ENCODE data around the gene ARID3A.

DNA sequence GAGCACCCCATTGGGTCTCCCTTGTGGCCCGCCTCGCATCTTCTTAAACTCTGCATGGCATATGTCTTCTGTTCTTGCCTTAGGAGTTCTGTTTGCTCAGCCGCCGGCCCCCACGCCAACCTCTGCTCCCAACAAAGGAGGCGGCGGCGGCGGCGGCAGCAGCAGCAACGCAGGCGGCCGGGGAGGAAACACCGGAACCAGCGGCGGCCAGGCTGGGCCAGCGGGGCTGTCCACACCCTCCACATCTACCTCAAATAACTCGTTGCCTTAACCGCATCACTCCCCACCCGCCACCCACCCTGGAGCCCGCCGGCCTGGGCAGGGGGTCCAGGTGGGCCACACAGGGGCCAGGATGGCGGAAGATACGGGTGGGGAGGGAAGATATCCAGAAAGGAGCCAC, 46.0 kb downstream of the ARID3A start:
- TF ChIP-seq, protein P1, sequence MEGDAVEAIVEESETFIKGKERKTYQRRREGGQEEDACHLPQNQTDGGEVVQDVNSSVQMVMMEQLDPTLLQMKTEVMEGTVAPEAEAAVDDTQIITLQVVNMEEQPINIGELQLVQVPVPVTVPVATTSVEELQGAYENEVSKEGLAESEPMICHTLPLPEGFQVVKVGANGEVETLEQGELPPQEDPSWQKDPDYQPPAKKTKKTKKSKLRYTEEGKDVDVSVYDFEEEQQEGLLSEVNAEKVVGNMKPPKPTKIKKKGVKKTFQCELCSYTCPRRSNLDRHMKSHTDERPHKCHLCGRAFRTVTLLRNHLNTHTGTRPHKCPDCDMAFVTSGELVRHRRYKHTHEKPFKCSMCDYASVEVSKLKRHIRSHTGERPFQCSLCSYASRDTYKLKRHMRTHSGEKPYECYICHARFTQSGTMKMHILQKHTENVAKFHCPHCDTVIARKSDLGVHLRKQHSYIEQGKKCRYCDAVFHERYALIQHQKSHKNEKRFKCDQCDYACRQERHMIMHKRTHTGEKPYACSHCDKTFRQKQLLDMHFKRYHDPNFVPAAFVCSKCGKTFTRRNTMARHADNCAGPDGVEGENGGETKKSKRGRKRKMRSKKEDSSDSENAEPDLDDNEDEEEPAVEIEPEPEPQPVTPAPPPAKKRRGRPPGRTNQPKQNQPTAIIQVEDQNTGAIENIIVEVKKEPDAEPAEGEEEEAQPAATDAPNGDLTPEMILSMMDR (conservative IDR thresholded peaks at IDR 0.05), result no peak
- no peak for TF ChIP-seq ZFX (IDR thresholded peaks at IDR 0.05)
